ENCODE data around the gene IL17RA. TPM values are rescaled to one million over a fixed set of nuclear protein-coding genes. Genes with fewer than 3 reads are reported as not detected.

Gene IL17RA
- total RNA-seq, 3 donors from 2014 or later, result 13.8 to 25.3 (median 17.7) TPM

GRCh38 chr22:17115945-17116565, 31.3 kb downstream of the IL17RA start:
- no peak for TF ChIP-seq POLR2A (IDR thresholded peaks at IDR 0.05)
- TF ChIP-seq POLR2AphosphoS5 (IDR thresholded peaks at IDR 0.05), result no peak
- TF ChIP-seq, protein P1, sequence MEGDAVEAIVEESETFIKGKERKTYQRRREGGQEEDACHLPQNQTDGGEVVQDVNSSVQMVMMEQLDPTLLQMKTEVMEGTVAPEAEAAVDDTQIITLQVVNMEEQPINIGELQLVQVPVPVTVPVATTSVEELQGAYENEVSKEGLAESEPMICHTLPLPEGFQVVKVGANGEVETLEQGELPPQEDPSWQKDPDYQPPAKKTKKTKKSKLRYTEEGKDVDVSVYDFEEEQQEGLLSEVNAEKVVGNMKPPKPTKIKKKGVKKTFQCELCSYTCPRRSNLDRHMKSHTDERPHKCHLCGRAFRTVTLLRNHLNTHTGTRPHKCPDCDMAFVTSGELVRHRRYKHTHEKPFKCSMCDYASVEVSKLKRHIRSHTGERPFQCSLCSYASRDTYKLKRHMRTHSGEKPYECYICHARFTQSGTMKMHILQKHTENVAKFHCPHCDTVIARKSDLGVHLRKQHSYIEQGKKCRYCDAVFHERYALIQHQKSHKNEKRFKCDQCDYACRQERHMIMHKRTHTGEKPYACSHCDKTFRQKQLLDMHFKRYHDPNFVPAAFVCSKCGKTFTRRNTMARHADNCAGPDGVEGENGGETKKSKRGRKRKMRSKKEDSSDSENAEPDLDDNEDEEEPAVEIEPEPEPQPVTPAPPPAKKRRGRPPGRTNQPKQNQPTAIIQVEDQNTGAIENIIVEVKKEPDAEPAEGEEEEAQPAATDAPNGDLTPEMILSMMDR (IDR thresholded peaks at IDR 0.05), result no peak
- DNase-seq (ENCODE audit: low spot score in 2 of 2), result no peak

GRCh38 chr22:17116572-17117330, 32.0 kb downstream of the IL17RA start:
- TF ChIP-seq POLR2A (IDR thresholded peaks at IDR 0.05) (no peak), POLR2AphosphoS5 (IDR thresholded peaks at IDR 0.05) (no peak)
- TF ChIP-seq, protein P1 (IDR thresholded peaks at IDR 0.05), result no peak
- Histone ChIP-seq H3K27me3 (peaks cover 3 to 9% of the 10 kb centered on the region in 2 donors), H3K4me1 (peaks cover 0 to 5% of the 10 kb centered on the region in 2 donors), H3K27ac (no peak overlapping the region), H3K4me3 (no peak overlapping the region), H3K36me3 (no peaks in the 10 kb centered on the region), H3K9me3 (no peaks in the 10 kb centered on the region)
- intact Hi-C loops (cut with DNase I; ENCODE audit: low total_unique reads), result no loop called here
- no peak for DNase-seq (ENCODE audit: low spot score in 2 of 2)

More at GRCh38 chr22:17115945-17116565, 31.3 kb downstream of the IL17RA start:
- H3K4me3 ChIP-seq, result no peak overlapping the region
- H3K9me3 ChIP-seq, result no peaks in the 10 kb centered on the region
- peaks cover 3 to 6% of the 10 kb centered on the region in 2 donors for H3K27me3 ChIP-seq
- no peaks in the 10 kb centered on the region for H3K36me3 ChIP-seq
- intact Hi-C loops (cut with DNase I; ENCODE audit: low total_unique reads), result no loop called here
- H3K4me1 ChIP-seq, result peaks cover 0 to 5% of the 10 kb centered on the region in 2 donors
- H3K27ac ChIP-seq, result no peak overlapping the region

DNA sequence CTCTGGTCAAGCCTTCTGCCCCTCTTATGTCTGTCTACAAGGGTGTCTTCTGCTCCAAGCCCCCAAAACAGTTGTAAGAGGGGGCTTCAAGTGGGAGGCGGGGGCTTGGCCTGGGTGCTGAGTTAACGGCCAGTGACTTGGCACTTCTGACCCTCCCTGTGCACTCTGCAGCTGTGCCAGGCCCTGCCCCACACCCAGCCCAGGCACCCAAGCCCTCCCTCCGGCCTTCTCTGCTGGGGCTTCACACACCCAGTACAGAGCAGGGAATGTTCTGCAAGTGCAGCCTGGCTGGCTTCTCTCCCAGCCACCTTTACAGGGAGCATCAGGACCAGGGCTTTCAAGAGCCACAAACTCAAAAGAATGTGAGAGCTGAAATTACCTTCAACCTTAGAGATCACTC, 32.6 kb downstream of the IL17RA start:
- no peak for DNase-seq (ENCODE audit: low spot score in 2 of 2)
- Histone ChIP-seq H3K9me3 (no peaks in the 10 kb centered on the region), H3K4me1 (peaks cover 0 to 5% of the 10 kb centered on the region in 2 donors), H3K36me3 (no peaks in the 10 kb centered on the region), H3K4me3 (no peak overlapping the region), H3K27me3 (peaks cover 3 to 15% of the 10 kb centered on the region in 2 donors), H3K27ac (no peak overlapping the region)
- intact Hi-C loops (cut with DNase I; ENCODE audit: low total_unique reads), result no loop called here
- TF ChIP-seq POLR2AphosphoS5 (IDR thresholded peaks at IDR 0.05) (no peak), POLR2A (IDR thresholded peaks at IDR 0.05) (no peak)
- TF ChIP-seq, protein P1 (IDR thresholded peaks at IDR 0.05), result no peak

GRCh38 chr22:17117890-17118289, 33.1 kb downstream of the IL17RA start:
- DNase-seq (ENCODE audit: low spot score in 2 of 2), result no peak
- Histone ChIP-seq H3K4me1 (peaks cover 0 to 5% of the 10 kb centered on the region in 2 donors), H3K27ac (no peak overlapping the region), H3K27me3 (peaks cover 3 to 16% of the 10 kb centered on the region in 2 donors), H3K36me3 (no peaks in the 10 kb centered on the region), H3K4me3 (no peak overlapping the region), H3K9me3 (no peaks in the 10 kb centered on the region)
- intact Hi-C loops (cut with DNase I; ENCODE audit: low total_unique reads), result no loop called here
- TF ChIP-seq POLR2AphosphoS5 (IDR thresholded peaks at IDR 0.05), result no peak
- no peak for TF ChIP-seq POLR2A (IDR thresholded peaks at IDR 0.05)
- TF ChIP-seq, protein P1 (IDR thresholded peaks at IDR 0.05), result no peak

DNA sequence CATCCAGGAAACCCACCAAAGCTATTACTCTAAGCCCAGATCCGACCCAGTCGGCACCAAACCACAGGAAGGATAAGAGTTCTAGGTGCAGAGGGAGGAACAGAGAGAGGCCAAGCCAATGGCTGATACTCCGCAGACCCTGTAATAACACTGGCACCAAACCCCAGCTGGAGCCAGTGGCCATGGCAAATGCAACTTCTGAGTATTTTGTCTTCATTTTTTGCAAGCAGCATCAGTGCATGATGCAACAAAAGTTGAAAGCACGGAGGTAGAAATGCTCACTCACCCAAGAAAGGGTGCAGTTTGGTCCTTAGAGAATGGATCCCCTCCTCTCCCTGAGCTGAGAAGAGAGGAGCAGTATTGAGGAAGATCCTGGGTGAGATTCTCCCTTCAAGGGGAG, 33.5 kb downstream of the IL17RA start:
- H3K9me3 ChIP-seq, result no peaks in the 10 kb centered on the region
- peaks cover 3 to 16% of the 10 kb centered on the region in 2 donors for H3K27me3 ChIP-seq
- DNase-seq (ENCODE audit: low spot score in 2 of 2), result no peak
- H3K4me1 ChIP-seq, result peaks cover 0 to 5% of the 10 kb centered on the region in 2 donors
- no peaks in the 10 kb centered on the region for H3K36me3 ChIP-seq
- intact Hi-C loops (cut with DNase I; ENCODE audit: low total_unique reads), result no loop called here
- no peak overlapping the region for H3K4me3 ChIP-seq
- H3K27ac ChIP-seq, result no peak overlapping the region
- TF ChIP-seq, protein P1 (IDR thresholded peaks at IDR 0.05), result no peak
- no peak for TF ChIP-seq POLR2A (IDR thresholded peaks at IDR 0.05)
- no peak for TF ChIP-seq POLR2AphosphoS5 (IDR thresholded peaks at IDR 0.05)
